B cell (primary cell): ENCODE measurements around the gene TBC1D4. TPM values are rescaled to one million over a fixed set of nuclear protein-coding genes. Genes with fewer than 3 reads are reported as not detected.

Experiments
- ATAC-seq: fragments of 200-7000 bp; cut with Tn5 transposase; one replicate; pipeline ENCODE4 v1.10.0; 2021; ENCODE audit warnings: low read depth, mild to moderate bottlenecking, moderate number of reproducible peaks, moderate library complexity
- CTCF ChIA-PET: fragments of 350-600 bp; sonication (Branson Sonifier 250); formaldehyde crosslinking; loops from one replicate; lab custom pipeline; 2021; ENCODE audit warnings: antibody characterized with exemption, inconsistent platforms; lab: Charles Lee
- POLR2A ChIA-PET: fragments of 350-600 bp; sonication (Branson Sonifier 250); formaldehyde crosslinking; loops from one replicate; lab custom pipeline; 2021; ENCODE audit warnings: antibody characterized with exemption; lab: Charles Lee
- DNase-seq: peaks from one replicate; pipeline ENCODE4 v3.0.0; 2013
- H2AFZ ChIP-seq: 2 replicates; pipeline ENCODE4 v1.6.1; 2012; ENCODE audit warnings: mild to moderate bottlenecking, low read depth, low read length; ENCODE audit not compliant: insufficient read depth, poor library complexity, severe bottlenecking
- H3K27ac ChIP-seq, 2 donors: 1 replicate in 1 of 2; 2 replicates in 1 of 2; pipeline ENCODE4 v1.5.1; 2012 to 2013; ENCODE audit warnings: low read length in 2 of 2, mild to moderate bottlenecking in 2 of 2, moderate library complexity in 1 of 2
- H3K27me3 ChIP-seq, 4 experiments: fragments of 200-600 bp in 1 of 4; sonication (generic) in 1 of 4; replicated peaks in 1 of 4; 1 replicate in 2 of 4; 2 replicates in 2 of 4; pipeline versions ENCODE4 v1.6.1 to v1.7.0; 2013 to 2016; ENCODE audit warnings: low read length in 3 of 4, mild to moderate bottlenecking in 2 of 4, mixed read lengths in 1 of 4, moderate library complexity in 1 of 4; ENCODE audit not compliant: insufficient read depth in 4 of 4, control insufficient read depth in 3 of 4; ENCODE audit errors: control extremely low read depth in 1 of 4
- H3K36me3 ChIP-seq, 2 experiments: replicated peaks in 1 of 2; 1 replicate in 1 of 2; 2 replicates in 1 of 2; pipeline versions ENCODE4 v1.6.1 to v1.7.1; 2013; ENCODE audit warnings: low read length in 1 of 2; ENCODE audit not compliant: insufficient read depth in 2 of 2, control insufficient read depth in 1 of 2; ENCODE audit errors: control extremely low read depth in 1 of 2, extremely low read depth in 1 of 2
- H3K4me1 ChIP-seq, 2 donors: fragments of 200-600 bp in 1 of 2; sonication (generic) in 1 of 2; 1 replicate in 1 of 2; 2 replicates in 1 of 2; pipeline versions ENCODE4 v1.5.1 to v1.6.1; 2013 to 2017; ENCODE audit warnings: low read length in 2 of 2; ENCODE audit not compliant: control insufficient read depth in 2 of 2, insufficient read depth in 2 of 2
- H3K4me2 ChIP-seq: replicated peaks from 2 replicates; pipeline ENCODE3; 2012; ENCODE audit warnings: mild to moderate bottlenecking, low read depth, low read length; ENCODE audit not compliant: poor library complexity, severe bottlenecking
- H3K4me3 ChIP-seq, 5 experiments: fragments of 200-600 bp in 1 of 5; sonication (generic) in 1 of 5; 1 replicate in 3 of 5; 2 replicates in 2 of 5; pipeline versions ENCODE4 v1.5.1 to v1.7.0; 2011 to 2016; ENCODE audit warnings: low read length in 4 of 5, mild to moderate bottlenecking in 4 of 5, low read depth in 2 of 5, control low read depth in 1 of 5, moderate library complexity in 1 of 5; ENCODE audit not compliant: insufficient read depth in 1 of 5; ENCODE audit errors: control extremely low read depth in 1 of 5, extremely low read depth in 1 of 5
- H3K79me2 ChIP-seq: fragments of 200-600 bp; sonication (generic); one replicate; pipeline ENCODE4 v1.6.0; 2016; ENCODE audit warnings: low read length; ENCODE audit not compliant: control insufficient read depth, insufficient read depth
- H3K9ac ChIP-seq: fragments of 200-600 bp; sonication (generic); 2 replicates; pipeline ENCODE4 v1.6.1; 2017; ENCODE audit warnings: mild to moderate bottlenecking, low read length, moderate library complexity
- H3K9me3 ChIP-seq, 3 donors: one replicate each; pipeline versions ENCODE4 v1.6.1 to v1.7.1; 2013; ENCODE audit warnings: low read length in 2 of 3; ENCODE audit not compliant: control insufficient read depth in 2 of 3, insufficient read depth in 1 of 3; ENCODE audit errors: control extremely low read depth in 1 of 3
- H4K20me1 ChIP-seq: 2 replicates; pipeline ENCODE4 v1.6.0; 2012; ENCODE audit warnings: mild to moderate bottlenecking, low read length; ENCODE audit not compliant: insufficient read depth, control insufficient read depth, poor library complexity, severe bottlenecking
- H3K27ac Mint-ChIP-seq: one replicate; pipeline ENCODE4 v1.8.0; 2021; ENCODE audit warnings: mixed read lengths
- H3K27me3 Mint-ChIP-seq: one replicate; pipeline ENCODE4 v1.8.0; 2021; ENCODE audit warnings: mixed read lengths
- H3K4me1 Mint-ChIP-seq: one replicate; pipeline ENCODE4 v1.8.0; 2021; ENCODE audit warnings: mixed read lengths
- H3K4me3 Mint-ChIP-seq: one replicate; pipeline ENCODE4 v1.8.0; 2021; ENCODE audit warnings: mixed read lengths
- H3K9me3 Mint-ChIP-seq: one replicate; pipeline ENCODE4 v1.8.0; 2022; ENCODE audit warnings: mixed read lengths; ENCODE audit not compliant: insufficient read depth
- EZH2 ChIP-seq: IDR thresholded peaks from 2 replicates; pipeline ENCODE4 v1.6.1; 2012; ENCODE audit warnings: borderline replicate concordance, low read depth, mild to moderate bottlenecking, moderate library complexity, low read length; ENCODE audit not compliant: insufficient read depth, poor library complexity, severe bottlenecking
- WGBS: methylation state at CpG from one replicate; pipeline ENCODE4 v1.1.5; 2013; ENCODE audit warnings: missing lambda C conversion rate; ENCODE audit not compliant: insufficient coverage; 5-methylcytosine and 5-hydroxymethylcytosine counted together
- intact Hi-C: fragments of 100-400 bp; cut with micrococcal nuclease; formaldehyde crosslinking; loops from one replicate; pipeline ENCODE4 v1.10.0; 2022
- polyA plus RNA-seq: library from polyadenylated mRNA; depleted of rRNA; stranded (reverse); fragments of >200 nt; gene quantifications from 2 replicates; pipeline ENCODE4 v1.2.3, GENCODE V29; 2012
- total RNA-seq, 2 donors: library from RNA; stranded (reverse); fragments of 120-200 nt in 1 of 2; gene quantifications; 1 replicate in 1 of 2; 2 replicates in 1 of 2; pipeline versions ENCODE4 v1.2.3 to v1.2.4, GENCODE V29; 2013 to 2022
- TF ChIP-seq, protein P1 (sequence below): fragments of 200-600 bp; IDR thresholded peaks from one replicate; pipeline ENCODE4 v1.8.0; 2022; ENCODE audit warnings: antibody characterized with exemption, mild to moderate bottlenecking

Gene TBC1D4
- total and polyA plus RNA-seq, 2 donors (not counting 1 experiment from before 2014, with no cell fraction given), result 1.6 to 3.5 TPM

DNA sequence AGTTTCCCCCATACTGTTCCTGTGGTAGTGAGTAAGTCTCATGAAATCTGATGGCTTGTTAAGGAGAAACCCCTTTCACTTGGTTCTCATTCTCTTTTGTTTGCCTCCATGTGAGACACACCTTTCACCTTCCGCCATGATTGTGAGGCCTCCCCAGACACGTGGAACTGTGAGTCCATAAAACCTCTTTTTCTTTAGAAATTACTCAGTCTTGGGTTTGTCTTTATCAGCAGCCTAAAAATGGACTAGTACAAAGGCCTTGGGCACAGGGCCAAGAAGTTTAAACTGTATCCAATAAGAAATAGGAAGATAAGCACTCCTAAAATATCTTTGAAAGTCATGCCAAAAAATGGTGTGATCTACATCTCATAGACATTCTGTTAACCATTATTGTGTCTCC lies 176.9 kb downstream of the TBC1D4 start:
- Mint-ChIP-seq H3K9me3 (no peaks in the 10 kb centered on the region), H3K27me3 (no peaks in the 10 kb centered on the region), H3K4me1 (no peaks in the 10 kb centered on the region), H3K27ac (no peak overlapping the region), H3K4me3 (no peak overlapping the region)
- H3K4me2 ChIP-seq, result no peak overlapping the region
- WGBS, result 44% methylated on average over 2 of the region's 2 CpGs
- H4K20me1 ChIP-seq, result no peaks in the 10 kb centered on the region
- intact Hi-C loops, result no loop called here
- POLR2A ChIA-PET, result no interaction called here
- DNase-seq (no peak), ATAC-seq (no peak)
- CTCF ChIA-PET, result no interaction called here
- no peak for TF ChIP-seq EZH2
- TF ChIP-seq, protein P1, sequence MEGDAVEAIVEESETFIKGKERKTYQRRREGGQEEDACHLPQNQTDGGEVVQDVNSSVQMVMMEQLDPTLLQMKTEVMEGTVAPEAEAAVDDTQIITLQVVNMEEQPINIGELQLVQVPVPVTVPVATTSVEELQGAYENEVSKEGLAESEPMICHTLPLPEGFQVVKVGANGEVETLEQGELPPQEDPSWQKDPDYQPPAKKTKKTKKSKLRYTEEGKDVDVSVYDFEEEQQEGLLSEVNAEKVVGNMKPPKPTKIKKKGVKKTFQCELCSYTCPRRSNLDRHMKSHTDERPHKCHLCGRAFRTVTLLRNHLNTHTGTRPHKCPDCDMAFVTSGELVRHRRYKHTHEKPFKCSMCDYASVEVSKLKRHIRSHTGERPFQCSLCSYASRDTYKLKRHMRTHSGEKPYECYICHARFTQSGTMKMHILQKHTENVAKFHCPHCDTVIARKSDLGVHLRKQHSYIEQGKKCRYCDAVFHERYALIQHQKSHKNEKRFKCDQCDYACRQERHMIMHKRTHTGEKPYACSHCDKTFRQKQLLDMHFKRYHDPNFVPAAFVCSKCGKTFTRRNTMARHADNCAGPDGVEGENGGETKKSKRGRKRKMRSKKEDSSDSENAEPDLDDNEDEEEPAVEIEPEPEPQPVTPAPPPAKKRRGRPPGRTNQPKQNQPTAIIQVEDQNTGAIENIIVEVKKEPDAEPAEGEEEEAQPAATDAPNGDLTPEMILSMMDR, result no peak
- H3K36me3 ChIP-seq, result no peaks in the 10 kb centered on the region
- H3K27ac ChIP-seq, result no peak overlapping the region
- H2AFZ ChIP-seq, result no peak overlapping the region
- no peaks in the 10 kb centered on the region for H3K9me3 ChIP-seq
- no peaks in the 10 kb centered on the region for H3K4me1 ChIP-seq
- no peak overlapping the region for H3K4me3 ChIP-seq
- no peaks in the 10 kb centered on the region for H3K79me2 ChIP-seq
- no peak overlapping the region for H3K9ac ChIP-seq
- H3K27me3 ChIP-seq, result no peaks in the 10 kb centered on the region

DNA sequence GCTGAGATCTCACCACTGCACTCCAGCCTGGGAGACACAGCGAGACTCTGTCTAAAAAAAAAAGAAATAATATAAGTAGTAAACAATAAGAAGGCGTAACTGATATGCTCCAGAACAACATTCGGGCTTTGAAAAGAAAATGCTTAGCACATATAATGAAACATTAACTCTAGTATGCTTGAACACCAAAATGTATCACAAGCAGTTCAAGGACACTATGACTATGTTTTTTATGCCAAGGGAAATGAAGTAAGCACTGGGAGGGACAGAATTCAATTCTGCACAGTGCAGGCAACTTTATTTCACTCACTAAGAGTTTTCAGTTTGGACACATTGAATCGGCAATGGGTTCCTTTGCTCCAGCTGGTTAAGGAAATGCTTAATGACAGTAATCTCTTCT lies 178.7 kb downstream of the TBC1D4 start:
- Mint-ChIP-seq H3K4me3 (no peak overlapping the region), H3K4me1 (peaks cover 3% of the 10 kb centered on the region), H3K9me3 (no peaks in the 10 kb centered on the region), H3K27me3 (no peaks in the 10 kb centered on the region), H3K27ac (no peak overlapping the region)
- no peaks in the 10 kb centered on the region for H4K20me1 ChIP-seq
- TF ChIP-seq EZH2, result no peak
- TF ChIP-seq, protein P1, result no peak
- ChIA-PET POLR2A (no interaction called here), CTCF (no interaction called here)
- no peaks in the 10 kb centered on the region for H3K9me3 ChIP-seq
- H3K27ac ChIP-seq, result no peak overlapping the region
- no CpG with 5 or more reads among the region's 4 CpGs for WGBS
- no peak overlapping the region for H2AFZ ChIP-seq
- intact Hi-C loops, result no loop called here
- no peaks in the 10 kb centered on the region for H3K27me3 ChIP-seq
- H3K4me1 ChIP-seq, result no peaks in the 10 kb centered on the region
- H3K36me3 ChIP-seq, result no peaks in the 10 kb centered on the region
- DNase-seq (no peak), ATAC-seq (no peak)
- no peak overlapping the region for H3K9ac ChIP-seq
- no peak overlapping the region for H3K4me2 ChIP-seq
- H3K79me2 ChIP-seq, result no peaks in the 10 kb centered on the region
- no peak overlapping the region for H3K4me3 ChIP-seq
